Measurements from ENCODE around the gene SND1.
"Not testable (repeated sequence)": the region's sequence is repeated elsewhere in the genome, so short reads cannot be mapped to it uniquely, and the experiment has no call there.

SND1 gene

DNA sequence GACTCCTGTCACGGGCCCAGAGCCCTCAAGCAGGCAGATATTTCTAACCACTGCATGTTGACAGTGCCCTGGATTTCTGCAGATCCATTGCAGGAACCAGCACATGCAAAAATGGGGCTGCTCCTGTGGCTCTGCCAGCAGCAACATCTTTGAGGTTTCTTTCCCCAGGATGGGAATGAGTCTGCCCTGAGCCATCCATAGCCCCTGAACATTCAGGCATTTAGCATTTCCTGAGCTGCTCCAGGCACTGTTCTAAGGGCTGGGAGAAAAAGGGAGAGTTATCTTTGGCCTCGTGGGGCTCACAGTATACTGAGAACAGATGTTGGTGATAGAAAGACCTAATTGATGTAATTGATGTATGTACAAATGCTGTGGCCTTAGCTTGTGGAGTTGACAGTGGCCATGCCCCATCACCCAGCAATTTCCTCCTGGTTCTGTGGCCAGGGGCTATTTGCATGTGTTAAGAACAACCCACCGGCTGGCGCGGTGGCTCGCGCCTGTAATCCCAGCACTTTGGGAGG lies 445.3 kb downstream of the SND1 start:
- Histone ChIP-seq H3K9me3 (ENCODE audit: low read length) (no peaks in the 10 kb centered on the region), H3K4me1 (ENCODE audit: insufficient read depth, low read length) (peaks cover 26% of the 10 kb centered on the region), H3K36me3 (ENCODE audit: insufficient read depth, low read length) (peaks cover 6% of the 10 kb centered on the region), H3K4me3 (ENCODE audit: low read length) (no peak overlapping the region), H2AFZ (ENCODE audit: low read depth, low read length) (no peak overlapping the region), H3K27me3 (ENCODE audit: insufficient read depth, low read length) (no peaks in the 10 kb centered on the region)

DNA sequence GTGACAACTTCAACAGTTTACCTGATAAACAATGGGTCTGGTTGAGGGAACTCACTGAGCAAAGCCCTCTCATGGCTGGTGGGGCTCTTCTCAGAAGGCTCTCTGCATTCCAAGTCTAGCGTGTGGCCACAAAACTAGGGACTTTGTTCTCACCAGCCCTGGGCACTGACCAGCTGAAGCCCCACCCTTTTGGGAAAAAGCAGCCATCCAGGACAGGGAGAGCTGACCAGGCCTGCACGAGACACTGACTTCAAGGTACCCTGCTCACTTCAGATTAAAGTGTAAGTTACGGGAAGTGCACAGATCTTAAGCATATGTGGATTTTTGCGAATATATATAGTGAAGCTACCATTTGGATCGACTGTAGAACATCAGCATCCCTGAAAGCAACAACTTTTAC lies 446.6 kb downstream of the SND1 start:
- H3K4me1 ChIP-seq (ENCODE audit: insufficient read depth, low read length) = peaks cover 14% of the 10 kb centered on the region
- no peak overlapping the region for H2AFZ ChIP-seq (ENCODE audit: low read depth, low read length)
- no peaks in the 10 kb centered on the region for H3K27me3 ChIP-seq (ENCODE audit: insufficient read depth, low read length)
- H3K9me3 ChIP-seq (ENCODE audit: low read length) = no peaks in the 10 kb centered on the region
- no peaks in the 10 kb centered on the region for H3K36me3 ChIP-seq (ENCODE audit: insufficient read depth, low read length)
- no peak overlapping the region for H3K4me3 ChIP-seq (ENCODE audit: low read length)

DNA sequence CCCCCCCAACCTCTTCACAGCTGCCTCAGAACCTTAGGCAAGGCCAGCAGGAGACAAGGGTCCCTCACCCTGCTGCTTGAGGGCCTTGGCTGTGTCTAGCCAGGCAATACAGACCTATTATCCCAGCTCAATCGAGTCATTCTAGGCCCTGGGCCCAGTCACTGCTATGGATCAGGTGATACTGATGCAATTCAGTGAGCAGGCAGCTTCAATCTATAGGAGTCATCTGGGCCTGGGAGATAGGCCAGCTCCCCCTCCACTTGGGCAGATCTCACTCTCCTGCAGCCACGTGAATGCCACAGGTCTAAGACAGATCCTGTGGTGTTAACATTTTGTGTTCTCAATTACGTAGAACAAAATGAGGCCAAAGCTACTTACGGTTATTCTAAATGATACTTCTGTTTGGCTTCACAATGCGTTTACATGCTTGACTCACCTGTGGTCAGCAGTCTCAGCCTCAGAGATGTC lies 447.2 kb downstream of the SND1 start:
- Histone ChIP-seq H3K9me3 (ENCODE audit: low read length) (no peaks in the 10 kb centered on the region), H3K4me3 (ENCODE audit: low read length) (no peak overlapping the region), H3K27me3 (ENCODE audit: insufficient read depth, low read length) (no peaks in the 10 kb centered on the region), H2AFZ (ENCODE audit: low read depth, low read length) (no peak overlapping the region), H3K4me1 (ENCODE audit: insufficient read depth, low read length) (peaks cover 8% of the 10 kb centered on the region), H3K36me3 (ENCODE audit: insufficient read depth, low read length) (no peaks in the 10 kb centered on the region)

DNA sequence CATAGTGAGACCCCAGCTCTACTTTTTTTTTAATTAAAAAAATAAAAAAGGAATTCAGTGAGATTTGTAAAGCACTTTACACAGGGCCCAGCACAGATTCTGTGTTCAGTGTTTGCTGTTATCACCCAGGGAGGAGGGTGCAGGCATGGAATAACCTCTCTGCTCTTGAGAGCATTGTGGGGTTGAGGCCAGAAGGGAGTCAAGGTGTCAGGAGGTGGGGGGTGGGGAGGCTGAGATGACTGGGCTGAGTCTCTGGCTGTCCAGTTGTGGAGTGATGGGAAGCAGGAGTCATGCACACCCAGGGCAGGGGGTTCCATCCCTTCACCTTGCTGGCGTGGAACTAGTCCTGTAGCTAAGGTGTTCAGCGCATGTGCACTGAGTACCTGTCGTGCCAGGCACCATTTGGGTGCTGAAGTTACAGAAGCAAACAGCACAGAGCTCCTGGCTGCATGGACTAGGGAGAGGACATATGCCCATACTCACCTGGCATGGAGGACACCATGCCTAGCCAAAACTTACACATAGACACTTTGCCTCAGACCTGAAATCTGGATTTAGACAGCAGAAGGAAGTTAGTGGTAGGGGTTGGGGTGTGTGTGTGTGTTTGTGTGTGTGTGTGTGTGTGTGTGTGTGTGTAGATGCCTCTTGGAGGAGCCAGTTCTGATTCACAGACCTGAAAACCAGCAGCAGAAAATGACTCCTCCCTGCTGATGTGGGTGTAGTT lies 448.4 kb downstream of the SND1 start:
- Histone ChIP-seq H3K4me1 (ENCODE audit: insufficient read depth, low read length) (peaks cover 3% of the 10 kb centered on the region), H3K9me3 (ENCODE audit: low read length) (no peaks in the 10 kb centered on the region), H3K36me3 (ENCODE audit: insufficient read depth, low read length) (no peaks in the 10 kb centered on the region), H2AFZ (ENCODE audit: low read depth, low read length) (no peak overlapping the region), H3K4me3 (ENCODE audit: low read length) (no peak overlapping the region), H3K27me3 (ENCODE audit: insufficient read depth, low read length) (no peaks in the 10 kb centered on the region)

DNA sequence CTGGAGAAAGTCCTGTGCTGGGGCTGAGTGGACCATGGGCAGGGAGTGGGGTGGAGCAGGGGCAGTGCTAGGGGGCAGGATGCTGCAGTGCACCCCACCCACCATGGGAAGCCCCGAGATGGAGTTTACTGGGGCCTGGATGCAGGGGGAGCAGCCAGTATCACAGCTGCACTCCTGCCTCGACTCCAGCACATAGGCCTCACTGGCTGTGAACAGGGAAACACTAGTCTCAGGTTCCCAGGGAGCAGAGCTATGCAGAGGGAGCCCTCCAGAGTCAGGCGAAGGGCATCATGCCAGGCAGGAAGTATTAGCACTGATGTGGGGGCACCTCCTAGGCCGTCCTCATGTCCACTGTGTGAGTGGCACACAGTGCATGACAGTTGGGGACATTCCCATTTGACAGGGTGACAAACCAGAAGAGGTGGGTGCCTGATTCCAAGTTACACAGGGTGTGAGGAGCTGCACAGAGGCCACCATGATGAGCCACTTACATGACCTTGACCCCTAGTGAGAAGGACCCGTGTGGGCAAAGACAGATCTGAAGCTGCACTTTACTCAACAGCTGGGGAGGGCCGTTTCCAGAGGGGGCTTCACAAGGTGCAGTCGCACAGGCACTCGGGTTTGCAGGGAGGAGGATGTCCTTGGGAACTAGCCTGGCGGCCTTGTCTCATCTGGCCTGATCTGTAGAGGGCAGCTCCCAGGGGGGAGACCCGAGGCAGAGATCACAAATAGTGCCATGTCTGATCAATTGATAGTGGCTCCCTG lies 449.1 kb downstream of the SND1 start:
- no peaks in the 10 kb centered on the region for H3K36me3 ChIP-seq (ENCODE audit: insufficient read depth, low read length)
- no peaks in the 10 kb centered on the region for H3K27me3 ChIP-seq (ENCODE audit: insufficient read depth, low read length)
- no peak overlapping the region for H2AFZ ChIP-seq (ENCODE audit: low read depth, low read length)
- no peaks in the 10 kb centered on the region for H3K9me3 ChIP-seq (ENCODE audit: low read length)
- no peak overlapping the region for H3K4me3 ChIP-seq (ENCODE audit: low read length)
- H3K4me1 ChIP-seq (ENCODE audit: insufficient read depth, low read length) = peaks cover 3% of the 10 kb centered on the region

DNA sequence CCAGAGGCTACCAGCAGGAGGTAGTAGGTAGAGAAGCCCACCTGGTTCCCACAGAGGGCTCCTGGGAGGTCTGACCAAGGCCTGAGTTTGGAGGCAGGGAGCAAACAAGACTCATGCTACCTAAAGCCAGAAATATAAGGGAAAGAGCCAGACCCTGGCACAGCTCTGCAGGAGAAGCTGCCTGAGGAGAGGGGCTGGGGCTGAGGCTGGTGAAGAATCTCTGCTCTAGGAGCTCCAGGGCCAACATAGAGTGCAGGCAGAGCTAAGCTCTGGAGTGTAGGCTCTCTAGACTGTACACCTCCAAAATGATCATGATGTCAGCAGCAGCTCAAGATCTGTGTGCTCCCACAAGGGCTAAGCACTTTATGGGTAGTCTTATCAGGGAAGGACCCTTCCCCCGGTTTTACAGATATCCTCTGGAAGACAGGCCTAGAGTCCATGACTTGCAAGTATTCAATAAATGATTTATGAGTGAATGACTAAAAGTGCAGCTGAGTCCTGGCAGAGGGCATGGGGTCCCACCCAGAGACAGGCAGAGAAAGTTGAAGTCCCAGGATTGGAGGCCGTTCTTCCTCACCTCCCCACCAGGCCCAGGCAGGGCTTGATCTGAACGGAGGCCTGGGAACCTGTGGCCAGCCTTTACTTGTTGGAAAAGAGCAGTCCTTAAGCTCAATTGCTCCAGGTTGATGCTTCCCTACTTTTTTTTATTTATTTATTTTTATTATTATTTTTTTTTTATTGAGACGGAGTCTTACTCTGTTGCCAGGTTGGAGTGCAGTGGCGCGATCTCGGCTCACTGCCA lies 450.7 kb downstream of the SND1 start:
- peaks cover 3% of the 10 kb centered on the region for H3K4me1 ChIP-seq (ENCODE audit: insufficient read depth, low read length)
- H3K4me3 ChIP-seq (ENCODE audit: low read length) = no peak overlapping the region
- no peaks in the 10 kb centered on the region for H3K9me3 ChIP-seq (ENCODE audit: low read length)
- no peaks in the 10 kb centered on the region for H3K36me3 ChIP-seq (ENCODE audit: insufficient read depth, low read length)
- no peak overlapping the region for H2AFZ ChIP-seq (ENCODE audit: low read depth, low read length)
- H3K27me3 ChIP-seq (ENCODE audit: insufficient read depth, low read length) = no peaks in the 10 kb centered on the region

DNA sequence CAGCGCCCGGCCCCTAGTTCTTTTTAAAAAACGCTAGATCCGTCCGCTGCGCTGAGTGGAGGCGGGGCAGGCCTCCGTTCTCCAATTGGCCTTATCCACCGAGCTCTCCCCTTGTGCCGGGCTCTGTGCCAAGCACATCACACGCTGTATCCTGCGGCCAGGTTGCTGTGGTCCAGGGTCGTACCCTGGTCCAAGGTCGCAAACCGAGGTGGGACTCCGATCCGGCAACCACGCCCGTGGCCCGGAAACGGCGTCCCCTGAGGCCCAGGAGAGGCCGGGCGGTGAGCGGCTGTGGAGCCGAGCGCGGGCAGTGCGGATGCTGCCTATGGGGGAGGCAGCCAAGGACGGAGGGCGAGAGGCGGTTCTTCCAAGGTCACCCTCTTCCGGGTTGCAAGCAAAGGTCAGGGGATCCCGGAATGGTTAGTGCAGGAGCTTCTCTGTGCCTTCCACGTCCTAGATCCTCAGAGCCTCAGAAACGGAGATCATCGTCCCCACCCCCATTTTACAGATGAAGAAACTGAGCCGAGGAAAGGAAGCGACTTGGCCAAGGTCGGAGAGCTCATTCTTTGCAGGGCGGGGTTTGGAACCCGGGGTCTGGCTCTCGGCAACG lies 451.6 kb downstream of the SND1 start:
- Histone ChIP-seq H3K4me1 (ENCODE audit: insufficient read depth, low read length) (peaks cover 3% of the 10 kb centered on the region), H2AFZ (ENCODE audit: low read depth, low read length) (no peak overlapping the region), H3K4me3 (ENCODE audit: low read length) (no peak overlapping the region), H3K27me3 (ENCODE audit: insufficient read depth, low read length) (no peaks in the 10 kb centered on the region), H3K9me3 (ENCODE audit: low read length) (no peaks in the 10 kb centered on the region), H3K36me3 (ENCODE audit: insufficient read depth, low read length) (no peaks in the 10 kb centered on the region)

DNA sequence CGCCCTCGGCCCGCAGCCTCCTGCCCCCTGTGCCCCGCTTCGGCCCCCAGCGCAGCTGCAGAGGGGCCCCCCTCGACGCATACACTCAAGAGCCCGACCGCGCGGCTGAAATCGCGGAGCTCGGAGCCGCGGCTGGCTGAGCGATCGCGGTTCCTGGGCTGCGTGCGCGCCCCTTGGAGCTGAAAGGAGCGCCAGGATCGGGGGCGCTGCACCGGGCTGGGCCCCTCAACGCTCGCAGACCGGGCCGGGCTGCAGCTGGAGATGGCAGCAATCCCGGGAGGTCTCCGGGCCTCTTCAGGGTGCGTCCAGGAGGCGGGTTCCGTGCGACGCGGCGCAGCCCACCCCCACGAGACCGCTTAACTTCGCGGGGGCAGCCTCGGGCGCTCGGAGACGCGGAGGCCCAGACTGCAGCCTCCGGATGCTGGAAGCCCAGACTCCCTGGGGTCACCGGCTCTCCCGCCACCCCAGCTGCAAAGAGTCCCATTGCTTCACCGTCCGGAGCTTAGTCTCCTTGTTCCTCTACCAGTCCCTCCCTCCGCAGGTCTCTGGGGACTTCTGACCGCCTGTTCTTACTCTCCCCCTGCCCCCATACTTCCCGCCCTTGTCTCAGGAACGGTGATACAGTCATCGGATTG lies 452.2 kb downstream of the SND1 start:
- Histone ChIP-seq H3K4me3 (ENCODE audit: low read length) (no peak overlapping the region), H3K9me3 (ENCODE audit: low read length) (no peaks in the 10 kb centered on the region), H3K4me1 (ENCODE audit: insufficient read depth, low read length) (peaks cover 3% of the 10 kb centered on the region), H2AFZ (ENCODE audit: low read depth, low read length) (no peak overlapping the region), H3K36me3 (ENCODE audit: insufficient read depth, low read length) (no peaks in the 10 kb centered on the region), H3K27me3 (ENCODE audit: insufficient read depth, low read length) (no peaks in the 10 kb centered on the region)

DNA sequence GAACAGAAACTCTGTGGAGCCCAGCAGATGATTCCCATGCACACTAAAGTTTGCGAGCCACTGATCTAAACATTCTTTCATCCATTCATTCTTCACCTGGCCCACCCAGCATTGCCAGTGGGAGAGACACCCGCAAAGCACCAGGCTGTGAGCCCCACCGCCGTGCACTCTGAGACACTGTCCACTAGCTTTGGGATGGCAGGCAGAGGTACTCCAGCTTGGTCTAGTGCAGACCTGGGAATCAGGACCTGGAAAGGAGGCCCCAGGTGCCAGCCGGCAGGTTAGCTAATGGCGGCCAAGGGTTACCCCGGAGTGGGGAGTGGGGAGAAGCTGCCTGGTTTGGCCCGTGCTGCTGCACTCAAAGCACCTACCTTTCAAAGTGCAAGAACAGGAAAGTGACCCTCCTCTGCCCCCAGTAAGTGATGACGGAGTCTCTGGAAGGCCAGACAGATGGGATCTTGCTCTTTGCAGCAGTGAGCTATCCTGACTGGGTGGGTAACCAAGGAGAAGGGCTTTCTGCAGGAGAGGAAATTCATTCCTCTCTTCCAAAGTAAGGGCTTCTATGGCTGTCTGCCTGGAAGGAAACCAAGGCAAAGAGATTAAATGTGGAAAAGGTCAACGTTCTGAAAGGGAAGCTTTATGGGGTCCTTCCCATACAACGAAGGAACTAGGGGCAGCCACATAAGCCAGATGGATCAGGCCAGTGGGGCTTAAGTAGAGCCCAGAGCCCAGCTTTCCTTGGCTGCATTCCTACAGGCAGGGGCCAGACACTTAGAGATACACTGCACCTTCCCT lies 453.4 kb downstream of the SND1 start:
- H3K27me3 ChIP-seq (ENCODE audit: insufficient read depth, low read length) = no peaks in the 10 kb centered on the region

DNA sequence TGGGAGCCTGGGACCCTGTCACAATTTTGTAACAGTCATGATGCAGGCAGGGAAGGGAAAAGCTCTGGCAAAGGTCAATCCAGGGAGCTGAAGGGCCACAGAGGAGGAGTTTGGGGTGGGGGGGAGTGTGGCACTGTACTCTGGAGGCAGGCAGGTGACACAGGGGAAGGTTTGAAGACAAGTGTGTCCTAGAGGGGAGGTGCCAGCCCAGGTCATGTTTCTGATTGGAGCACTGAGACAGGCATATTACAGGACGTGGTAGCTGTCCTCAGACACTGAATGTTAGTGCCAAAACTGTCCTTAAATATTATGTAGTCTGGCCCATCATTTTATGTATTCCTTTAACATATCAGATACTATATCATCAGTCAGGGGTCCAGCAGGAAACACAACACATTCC lies 454.8 kb downstream of the SND1 start:
- Histone ChIP-seq H3K36me3 (ENCODE audit: insufficient read depth, low read length) (no peaks in the 10 kb centered on the region), H2AFZ (ENCODE audit: low read depth, low read length) (no peak overlapping the region), H3K4me3 (ENCODE audit: low read length) (no peak overlapping the region), H3K9me3 (ENCODE audit: low read length) (no peaks in the 10 kb centered on the region), H3K27me3 (ENCODE audit: insufficient read depth, low read length) (no peaks in the 10 kb centered on the region), H3K4me1 (ENCODE audit: insufficient read depth, low read length) (no peaks in the 10 kb centered on the region)

More for the DNA sequence above, 453.4 kb downstream of the SND1 start:
- Histone ChIP-seq H3K4me3 (ENCODE audit: low read length) (no peak overlapping the region), H3K4me1 (ENCODE audit: insufficient read depth, low read length) (no peaks in the 10 kb centered on the region), H2AFZ (ENCODE audit: low read depth, low read length) (no peak overlapping the region), H3K36me3 (ENCODE audit: insufficient read depth, low read length) (no peaks in the 10 kb centered on the region), H3K9me3 (ENCODE audit: low read length) (no peaks in the 10 kb centered on the region)

DNA sequence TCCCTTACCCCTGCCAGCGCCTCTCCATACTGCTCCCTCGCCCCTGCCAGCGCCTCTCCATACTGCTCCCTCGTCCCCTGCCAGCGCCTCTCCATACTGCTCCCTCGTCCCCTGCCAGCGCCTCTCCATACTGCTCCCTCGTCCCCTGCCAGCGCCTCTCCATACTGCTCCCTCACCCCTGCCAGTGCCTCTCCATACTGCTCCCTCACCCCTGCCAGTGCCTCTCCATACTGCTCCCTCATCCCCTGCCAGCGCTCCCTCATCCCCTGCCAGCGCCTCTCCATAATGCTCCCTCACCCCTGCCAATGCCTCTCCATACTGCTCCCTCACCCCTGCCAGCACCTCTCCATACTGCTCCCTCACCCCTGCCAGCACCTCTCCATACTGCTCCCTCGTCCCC lies 455.5 kb downstream of the SND1 start:
- H3K4me3 ChIP-seq (ENCODE audit: low read length); H3K36me3 ChIP-seq (ENCODE audit: insufficient read depth, low read length); H3K4me1 ChIP-seq (ENCODE audit: insufficient read depth, low read length); H3K9me3 ChIP-seq (ENCODE audit: low read length); H3K27me3 ChIP-seq (ENCODE audit: insufficient read depth, low read length); H2AFZ ChIP-seq (ENCODE audit: low read depth, low read length): not testable (repeated sequence)

DNA sequence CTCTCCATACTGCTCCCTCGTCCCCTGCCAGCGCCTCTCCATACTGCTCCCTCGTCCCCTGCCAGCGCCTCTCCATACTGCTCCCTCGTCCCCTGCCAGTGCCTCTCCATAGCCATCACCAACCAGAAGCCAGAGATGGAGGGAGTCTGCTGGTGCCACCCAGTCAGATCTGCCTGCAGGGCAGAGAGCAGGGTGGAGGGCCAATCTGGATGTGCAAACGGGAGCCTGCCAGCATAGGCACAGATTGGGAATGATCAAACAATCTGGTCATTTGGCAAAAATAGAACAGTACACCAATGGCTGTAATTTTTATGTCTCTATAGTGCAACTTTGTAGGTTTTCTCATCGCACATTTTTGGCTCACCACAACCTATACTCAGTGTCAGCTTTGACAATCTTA lies 456.1 kb downstream of the SND1 start:
- no peaks in the 10 kb centered on the region for H3K4me1 ChIP-seq (ENCODE audit: insufficient read depth, low read length)
- H3K36me3 ChIP-seq (ENCODE audit: insufficient read depth, low read length) = no peaks in the 10 kb centered on the region
- H2AFZ ChIP-seq (ENCODE audit: low read depth, low read length) = no peak overlapping the region
- H3K27me3 ChIP-seq (ENCODE audit: insufficient read depth, low read length) = peaks cover 2% of the 10 kb centered on the region
- H3K9me3 ChIP-seq (ENCODE audit: low read length) = no peaks in the 10 kb centered on the region
- H3K4me3 ChIP-seq (ENCODE audit: low read length) = no peak overlapping the region

All from neuron (in vitro differentiated cells).